GM19239 (cell line): ENCODE results near the gene TNNT3.
"Not testable (repeated sequence)": the region's sequence is repeated elsewhere in the genome, so short reads cannot be mapped to it uniquely, and the experiment has no call there.

Experiments
- DNase-seq: peaks from one replicate; pipeline ENCODE4 v3.0.0; 2011; ENCODE audit warnings: low spot score; ENCODE audit not compliant: insufficient read length
- FAIRE-seq: peaks from 2 replicates; lab custom pipeline; 2011; peaks lifted over from hg19 to GRCh38; lab: Jason Lieb, UNC

Gene TNNT3

DNA sequence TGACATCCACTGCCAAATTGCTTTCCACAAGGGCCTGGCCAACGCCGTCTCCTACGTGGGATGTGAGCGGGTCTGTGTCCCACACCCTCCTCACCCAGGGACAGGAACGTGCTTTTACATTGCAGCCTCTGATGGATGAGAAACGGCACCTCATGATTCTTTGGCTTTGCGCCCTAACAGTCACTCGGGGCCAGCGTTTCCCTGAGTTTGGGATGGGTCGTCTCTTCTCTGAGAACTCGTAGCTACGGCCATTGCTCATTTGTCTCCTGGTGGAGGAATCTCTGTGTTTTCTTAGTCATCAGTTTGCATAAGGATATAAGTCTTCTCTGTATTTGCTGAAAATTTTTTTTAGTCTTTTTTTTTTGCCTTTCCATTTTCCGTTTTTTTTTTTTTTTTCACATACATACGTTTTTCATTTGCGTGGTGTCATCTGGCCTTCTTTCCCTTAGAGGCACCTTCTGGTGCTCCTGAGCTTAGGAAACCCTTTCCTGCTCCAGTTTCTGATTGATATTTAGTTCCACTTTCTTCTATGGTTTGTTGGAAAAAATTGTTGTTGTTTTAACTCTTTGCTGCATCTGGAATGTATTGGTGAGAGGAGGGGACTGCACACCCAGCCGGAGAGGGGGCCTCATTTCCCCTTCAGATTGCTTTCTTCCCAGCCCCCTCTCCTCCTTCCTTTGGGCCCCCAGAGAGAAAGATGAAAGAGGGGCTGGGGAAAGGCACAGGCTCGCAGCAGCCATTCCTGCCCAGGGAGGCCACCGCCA is 12.0 kb downstream of the TNNT3 start:
- FAIRE-seq: no peak

DNA sequence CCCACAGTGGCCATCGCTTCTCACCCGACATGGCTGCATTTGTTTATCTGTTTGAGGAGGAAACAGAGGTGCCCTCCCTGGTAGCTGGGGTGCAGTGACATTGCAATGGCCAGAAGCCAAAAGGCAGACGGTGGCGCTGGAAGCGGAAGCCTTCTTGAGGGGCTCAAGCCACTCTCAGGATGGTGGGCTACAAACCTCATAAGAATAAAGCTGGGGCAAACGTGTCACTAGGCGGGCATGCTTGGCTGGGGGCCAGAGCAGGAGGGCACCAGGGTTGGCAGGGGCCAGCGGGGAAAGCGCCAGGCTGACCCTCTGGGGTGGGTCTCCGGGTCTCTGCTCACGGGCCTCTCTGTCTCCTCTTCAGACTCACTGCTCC is 12.6 kb downstream of the TNNT3 start:
- no peak for DNase-seq
- no peak for FAIRE-seq

More for the DNA sequence above, 12.0 kb downstream of the TNNT3 start:
- DNase-seq: no peak

DNA sequence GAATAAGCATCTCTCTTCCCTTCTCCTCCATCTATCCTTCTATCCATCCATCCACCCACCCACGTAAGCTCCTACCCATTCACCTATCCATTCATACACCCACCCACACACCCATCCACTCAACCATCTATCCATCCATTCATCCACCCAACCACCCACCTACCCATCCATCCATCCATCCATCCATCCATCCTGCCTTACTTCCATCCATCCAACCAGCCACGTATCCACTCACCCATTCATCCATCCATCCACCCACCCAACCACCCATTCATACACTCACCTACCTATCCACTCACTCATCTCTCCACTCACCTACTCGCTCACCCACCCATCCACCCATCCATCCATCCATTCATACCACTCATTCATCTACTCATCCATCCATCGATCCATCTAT is 13.2 kb downstream of the TNNT3 start:
- FAIRE-seq: no peak
- DNase-seq: no peak

DNA sequence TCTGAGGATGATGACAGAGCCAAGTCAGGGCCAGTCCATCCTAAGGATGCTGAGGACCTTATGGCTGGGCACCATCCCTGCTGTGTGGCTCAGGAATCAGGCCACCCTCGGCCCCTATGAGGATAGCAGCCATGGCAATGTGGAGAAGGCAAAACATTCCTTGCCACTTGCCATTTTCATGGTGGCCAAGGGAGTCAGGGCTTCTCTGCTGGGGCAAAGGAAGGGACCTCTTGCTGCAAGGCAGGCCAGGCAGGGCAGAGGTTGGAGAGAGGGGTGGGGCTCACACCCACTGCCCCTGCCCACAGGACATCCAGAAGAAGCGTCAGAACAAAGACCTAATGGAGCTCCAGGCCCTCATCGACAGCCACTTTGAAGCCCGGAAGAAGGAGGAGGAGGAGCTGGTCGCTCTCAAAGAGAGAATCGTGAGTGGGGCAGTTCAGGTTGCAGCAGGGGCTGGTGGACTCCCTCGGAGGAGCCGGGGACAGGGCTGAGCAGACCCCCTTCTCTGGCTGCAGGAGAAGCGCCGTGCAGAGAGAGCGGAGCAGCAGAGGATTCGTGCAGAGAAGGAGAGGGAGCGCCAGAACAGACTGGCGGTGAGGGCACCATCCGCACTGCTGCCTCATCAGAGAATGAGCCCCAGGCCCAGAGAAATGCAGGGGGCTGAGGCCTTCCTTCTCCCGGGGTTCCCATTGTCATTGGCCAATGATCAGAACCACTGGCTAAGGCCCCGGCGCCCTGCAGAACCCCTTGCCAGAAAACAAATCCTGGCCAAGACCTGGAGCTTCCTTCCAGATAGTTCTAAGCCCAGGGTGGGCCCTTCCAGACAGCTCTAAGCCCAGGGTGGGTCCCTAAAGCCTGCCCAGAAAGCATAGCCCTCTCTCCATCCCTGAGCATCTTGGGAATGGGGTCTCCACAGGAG is 14.2 kb downstream of the TNNT3 start:
- no peak for FAIRE-seq
- DNase-seq: no peak

DNA sequence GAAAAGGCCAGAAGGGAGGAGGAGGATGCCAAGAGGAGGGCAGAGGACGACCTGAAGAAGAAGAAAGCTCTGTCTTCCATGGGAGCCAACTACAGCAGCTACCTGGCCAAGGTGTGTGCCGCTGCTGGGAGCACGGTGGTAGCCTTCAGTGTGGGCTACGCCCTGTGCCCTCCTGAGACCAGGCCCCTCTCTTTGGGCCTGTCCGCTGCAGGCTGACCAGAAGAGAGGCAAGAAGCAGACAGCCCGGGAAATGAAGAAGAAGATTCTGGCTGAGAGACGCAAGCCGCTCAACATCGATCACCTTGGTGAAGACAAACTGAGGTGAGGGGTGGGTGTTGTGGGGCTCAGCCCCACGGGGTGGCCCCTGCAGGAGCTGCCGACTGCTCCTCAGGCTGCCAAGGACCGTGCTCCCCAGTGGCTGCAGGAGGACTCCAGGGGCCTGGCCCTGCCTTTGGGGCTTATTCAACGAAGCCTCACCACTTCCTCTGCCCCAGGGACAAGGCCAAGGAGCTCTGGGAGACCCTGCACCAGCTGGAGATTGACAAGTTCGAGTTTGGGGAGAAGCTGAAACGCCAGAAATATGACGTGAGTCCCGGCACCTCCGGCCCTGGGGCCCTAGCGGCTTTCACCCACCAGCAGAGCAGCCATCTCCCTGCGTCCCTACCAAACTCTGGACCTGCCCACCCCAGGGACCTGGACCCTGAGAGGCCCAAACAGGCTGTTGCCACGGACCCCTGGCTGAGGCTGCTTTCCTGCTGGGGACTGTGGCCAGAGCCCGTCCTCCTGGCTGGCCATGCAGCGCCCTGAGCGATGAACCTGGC is 15.0 kb downstream of the TNNT3 start:
- DNase-seq: no peak
- FAIRE-seq: no peak

DNA sequence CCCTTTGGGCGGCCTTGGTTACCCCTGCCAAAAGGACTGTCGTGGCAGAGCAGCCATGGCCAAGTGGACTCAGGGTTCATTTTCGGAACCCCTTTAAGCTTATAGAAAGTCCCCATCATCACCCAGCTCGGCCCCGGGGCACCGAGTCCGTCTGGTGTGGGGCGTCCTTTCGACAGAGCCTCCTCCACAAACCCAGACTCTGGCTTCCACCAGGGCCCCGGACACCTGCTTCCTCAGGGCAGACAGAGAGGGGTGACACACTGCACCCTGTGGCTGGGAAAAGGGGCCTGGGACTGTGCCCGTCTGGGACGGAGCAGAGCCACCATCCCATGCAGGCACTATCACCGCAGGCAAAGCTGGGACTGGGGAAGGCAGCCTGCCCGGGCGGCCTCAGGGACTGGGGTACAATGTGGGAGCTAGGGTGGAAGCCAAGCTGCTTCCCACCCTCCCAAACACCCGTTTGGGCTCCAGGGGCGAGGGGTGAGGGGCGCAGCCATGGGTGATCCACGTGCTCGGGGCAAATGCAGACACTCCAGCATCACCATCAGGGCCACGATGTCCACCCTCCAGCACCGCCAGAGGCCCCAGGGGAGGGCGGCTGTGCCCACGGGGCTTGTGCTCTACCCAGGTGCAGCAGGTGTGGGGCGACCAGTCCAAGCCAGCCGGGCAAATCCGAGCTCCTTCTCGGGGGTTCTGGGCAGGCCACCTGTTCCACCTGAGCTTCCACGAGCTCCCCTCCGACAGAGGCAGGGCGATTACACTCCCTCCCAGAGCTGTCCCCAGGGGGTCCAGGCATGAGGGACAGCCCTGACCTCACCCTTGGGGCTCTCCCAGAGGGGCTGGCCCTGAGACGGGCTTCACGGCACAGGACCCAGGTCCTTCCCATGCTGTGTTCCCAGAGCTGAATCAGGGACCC is 15.9 kb downstream of the TNNT3 start:
- FAIRE-seq (no peak), DNase-seq (no peak)

DNA sequence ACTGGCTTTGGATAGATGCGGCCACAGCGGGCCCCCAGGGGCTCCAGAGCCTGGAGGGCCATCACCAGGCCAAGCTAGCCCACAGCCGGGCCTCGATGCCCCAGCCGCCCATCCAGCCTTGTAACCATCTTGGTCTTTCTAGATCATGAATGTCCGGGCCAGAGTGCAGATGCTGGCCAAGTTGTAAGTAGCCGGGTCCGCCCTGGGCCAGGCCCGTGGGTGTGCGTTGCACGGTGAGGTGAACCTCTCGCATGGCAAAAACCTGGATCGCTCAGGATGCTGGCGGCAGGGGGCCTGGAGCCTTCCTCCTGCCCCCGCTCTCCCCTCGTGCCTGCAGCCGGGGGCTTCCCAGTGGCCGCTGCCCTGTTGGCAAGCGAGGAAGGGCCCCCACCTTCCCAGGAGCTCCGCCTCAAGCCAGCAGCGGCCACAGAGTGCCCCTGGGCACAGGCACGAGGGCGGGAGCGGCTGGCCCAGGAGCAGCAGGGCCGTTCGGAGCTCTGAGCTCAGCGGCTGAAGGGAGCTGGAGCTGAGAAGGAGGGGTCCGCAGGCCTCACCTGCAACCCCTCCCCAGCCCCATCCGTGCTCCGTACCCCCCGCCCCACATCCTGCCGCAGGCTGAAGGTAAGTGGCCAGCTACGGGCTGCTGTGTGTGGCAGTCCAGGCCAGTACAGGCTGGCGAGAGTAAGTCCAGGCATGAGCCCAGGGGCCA is 16.7 kb downstream of the TNNT3 start:
- no peak for FAIRE-seq
- no peak for DNase-seq

DNA sequence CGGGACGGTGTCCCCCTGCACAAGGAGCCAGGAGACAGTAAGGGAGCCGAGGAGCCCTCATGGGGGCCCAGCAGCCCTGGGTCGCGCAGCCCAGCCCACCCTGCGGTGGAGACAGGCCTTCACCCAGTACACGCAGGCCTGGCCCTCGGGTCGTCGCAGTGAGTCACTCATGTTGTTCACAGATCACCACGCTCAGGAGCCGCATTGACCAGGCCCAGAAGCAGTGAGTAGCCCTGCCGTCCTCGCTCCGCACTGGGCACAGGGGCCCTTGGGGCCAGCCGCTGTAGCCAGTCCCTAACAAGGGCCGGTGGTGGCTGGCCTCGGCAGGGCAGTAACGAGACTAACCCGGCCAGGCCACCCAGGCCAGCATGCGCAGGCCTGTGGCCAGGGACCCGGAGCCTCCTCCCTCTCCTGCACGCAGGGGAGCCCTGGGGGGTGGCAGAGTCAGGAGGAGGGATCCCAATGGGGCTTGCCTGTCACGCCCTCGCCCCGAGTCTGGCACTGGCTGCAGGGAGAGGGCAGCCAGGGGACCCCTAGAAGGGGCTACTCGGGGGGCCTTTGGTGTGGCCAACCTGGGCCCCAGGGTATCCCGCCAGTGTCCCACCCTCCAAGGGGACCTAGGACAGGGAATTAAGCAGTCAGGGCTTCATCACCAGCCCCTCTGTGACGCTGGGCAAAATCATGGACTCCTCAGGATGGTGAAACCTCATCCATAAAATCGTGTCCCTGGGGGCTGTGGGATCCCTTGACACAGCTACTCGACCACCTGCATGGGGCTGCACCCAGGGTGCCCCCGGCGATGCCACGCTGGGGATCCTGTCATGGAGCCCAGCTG is 17.5 kb downstream of the TNNT3 start:
- DNase-seq: no peak
- no peak for FAIRE-seq

DNA sequence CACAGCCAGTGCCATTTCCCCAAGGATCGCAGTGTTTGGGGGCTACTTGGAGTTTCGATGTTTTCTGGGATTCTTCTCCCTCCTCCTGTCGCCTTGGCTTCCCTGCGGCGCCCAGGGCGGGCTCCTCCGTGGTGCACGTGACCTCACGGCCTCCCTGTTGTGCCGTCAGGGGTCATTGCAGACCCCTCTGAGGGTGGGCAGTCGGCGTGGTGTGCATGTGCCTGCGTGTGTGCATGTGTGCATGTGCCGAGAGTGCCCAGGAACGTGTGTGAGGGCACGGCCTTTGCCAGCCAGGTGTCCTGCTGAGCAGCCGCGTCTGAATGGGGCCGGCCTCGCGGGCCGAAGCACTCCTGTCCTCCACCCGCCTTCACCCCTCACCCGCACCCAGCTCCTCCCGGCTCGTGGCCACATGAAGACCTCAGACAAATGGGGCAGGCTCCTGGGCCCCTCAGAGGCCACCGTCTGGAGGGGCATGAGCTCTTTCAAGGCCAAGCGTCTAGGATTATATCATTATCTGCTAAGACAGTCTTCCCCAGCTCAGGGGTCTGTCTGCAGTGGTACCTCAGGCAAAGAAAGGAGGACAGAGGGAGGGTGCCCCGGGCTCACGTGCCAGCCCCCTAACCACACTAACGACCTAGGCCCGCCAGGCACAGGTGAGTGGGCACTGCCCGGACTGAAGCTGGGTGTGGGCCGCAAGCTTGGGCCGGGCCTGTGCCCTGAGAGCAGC is 18.3 kb downstream of the TNNT3 start:
- FAIRE-seq: no peak
- DNase-seq: no peak

DNA sequence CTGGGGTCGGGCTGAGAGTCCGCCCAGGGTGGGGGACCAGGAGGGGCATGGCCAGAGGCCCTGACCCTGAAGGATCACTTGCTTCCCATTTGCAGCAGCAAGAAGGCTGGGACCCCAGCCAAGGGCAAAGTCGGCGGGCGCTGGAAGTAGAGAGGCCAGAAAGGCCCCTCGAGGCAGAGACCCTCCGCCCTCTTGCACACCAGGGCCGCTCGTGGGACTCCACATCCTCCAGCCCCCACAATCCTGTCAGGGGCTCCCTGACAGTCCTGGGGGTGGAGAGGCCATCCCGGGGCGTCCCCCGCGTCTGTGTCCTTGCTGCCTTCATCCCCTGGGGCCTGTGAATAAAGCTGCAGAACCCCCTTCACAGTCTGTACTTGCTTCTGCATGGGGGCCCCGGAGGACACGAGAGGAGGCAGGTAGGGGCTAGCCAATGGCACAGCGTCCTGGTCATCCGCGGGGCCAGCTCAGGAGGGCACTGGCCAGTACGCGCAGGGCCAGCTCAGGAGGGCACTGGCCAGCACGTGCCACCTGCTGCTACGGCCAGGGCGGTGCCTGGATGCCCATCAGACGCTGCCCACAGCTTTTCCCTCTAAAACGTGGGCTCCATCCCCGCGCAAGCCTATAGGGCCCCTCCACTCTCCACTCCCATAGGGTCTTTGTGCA is 19.0 kb downstream of the TNNT3 start:
- DNase-seq (no peak), FAIRE-seq (no peak)

DNA sequence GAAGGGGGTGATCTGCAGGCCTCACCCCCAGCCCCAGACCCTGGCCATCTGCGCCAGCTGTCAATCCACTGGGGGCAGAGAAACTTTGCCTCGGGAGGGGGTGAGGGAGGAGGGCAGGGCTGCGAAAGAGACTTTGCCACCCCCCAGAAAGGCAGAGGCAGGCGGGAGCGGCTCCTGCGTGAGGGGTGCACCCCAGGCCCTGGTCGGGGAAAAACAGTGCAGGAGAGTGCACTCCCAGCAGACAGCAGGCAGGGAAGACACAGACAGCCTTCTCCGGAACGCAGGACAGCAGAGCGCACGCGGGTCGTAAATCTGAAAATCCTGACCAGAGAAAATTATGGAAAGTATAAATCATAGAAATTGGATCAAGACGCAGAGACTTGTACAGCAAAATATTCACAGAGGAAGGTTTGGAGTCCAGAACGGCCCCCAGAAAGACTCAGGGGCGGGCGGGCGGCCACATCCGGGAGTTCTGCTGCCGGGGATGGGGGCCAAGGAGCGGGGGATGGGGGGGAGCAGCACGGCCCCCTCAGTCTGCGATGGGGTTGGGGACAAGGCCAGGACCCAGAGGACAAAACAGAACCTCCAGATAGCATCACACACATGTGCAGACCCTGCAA is 19.6 kb downstream of the TNNT3 start:
- no peak for FAIRE-seq

DNA sequence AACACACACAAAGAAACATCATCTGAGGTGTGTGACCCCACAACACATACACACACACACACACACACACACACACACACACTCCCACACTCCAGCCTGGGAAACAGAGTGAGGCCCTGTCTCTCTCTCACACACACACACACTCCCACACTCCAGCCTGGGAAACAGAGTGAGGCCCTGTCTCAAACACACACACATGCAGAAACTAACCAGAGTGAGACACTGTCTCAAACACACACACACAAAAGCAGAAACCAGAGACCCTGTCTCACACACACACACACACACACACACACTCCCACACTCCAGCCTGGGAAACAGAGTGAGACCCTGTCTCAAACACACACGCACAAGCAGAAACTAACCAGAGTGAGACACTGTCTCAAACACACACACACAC is 20.3 kb downstream of the TNNT3 start:
- FAIRE-seq: peak; percentile 84

More for the DNA sequence above, 19.6 kb downstream of the TNNT3 start:
- no peak for DNase-seq

DNA sequence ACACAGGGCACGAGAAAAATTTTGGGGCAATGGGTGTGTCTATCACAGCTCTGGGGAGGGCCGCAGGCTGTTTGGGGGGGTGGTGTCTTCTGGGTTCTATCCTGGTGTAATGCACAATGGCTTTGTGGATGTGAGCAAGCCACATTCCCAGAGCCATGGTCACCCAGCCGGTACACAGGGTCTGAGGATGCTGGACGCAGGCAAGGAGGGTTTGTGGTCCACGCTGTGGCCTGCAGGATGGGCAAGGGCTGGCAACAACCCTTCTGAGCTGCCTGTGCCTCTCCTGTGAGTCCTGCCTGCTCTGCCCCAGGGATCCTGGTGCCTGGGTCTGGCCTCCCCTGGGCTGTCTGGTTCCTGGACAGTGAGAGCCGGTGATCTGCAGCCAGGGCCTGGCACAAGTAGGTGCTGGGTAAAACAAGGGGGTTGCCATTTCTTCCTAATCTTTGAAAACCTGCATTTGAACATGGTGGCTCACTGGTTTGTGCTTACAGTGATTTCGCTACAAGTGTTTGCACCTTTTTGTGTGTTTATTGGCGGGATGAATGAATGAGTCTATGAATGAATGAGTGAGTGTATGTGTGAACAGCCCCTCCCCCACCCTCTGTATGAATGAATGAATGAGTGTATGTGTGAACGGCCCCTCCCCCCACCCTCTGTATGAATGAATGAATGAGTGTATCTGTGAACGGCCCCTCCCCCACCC is 23.2 kb downstream of the TNNT3 start:
- DNase-seq (no peak), FAIRE-seq (no peak)

More for the DNA sequence above, 20.3 kb downstream of the TNNT3 start:
- DNase-seq: not testable (repeated sequence)

DNA sequence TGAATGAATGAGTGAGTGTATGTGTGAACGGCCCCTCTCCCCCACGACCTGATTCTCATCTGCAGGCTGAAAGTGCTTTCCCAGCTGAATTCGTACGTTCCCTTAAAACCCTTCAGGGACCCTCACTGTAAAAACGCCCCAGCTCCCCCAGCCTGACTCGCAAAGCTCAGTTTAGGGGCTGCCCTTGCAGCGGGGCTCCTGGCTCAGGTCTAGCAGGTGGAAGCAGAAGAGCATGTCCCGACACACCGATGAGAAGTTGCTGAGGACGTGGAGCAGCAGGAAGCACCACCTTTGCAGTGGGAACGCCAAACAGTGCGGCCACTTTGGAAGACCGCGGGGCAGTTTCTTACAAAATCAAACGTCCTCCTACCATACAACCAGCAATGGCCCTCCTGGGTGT is 24.1 kb downstream of the TNNT3 start:
- no peak for DNase-seq
- no peak for FAIRE-seq

DNA sequence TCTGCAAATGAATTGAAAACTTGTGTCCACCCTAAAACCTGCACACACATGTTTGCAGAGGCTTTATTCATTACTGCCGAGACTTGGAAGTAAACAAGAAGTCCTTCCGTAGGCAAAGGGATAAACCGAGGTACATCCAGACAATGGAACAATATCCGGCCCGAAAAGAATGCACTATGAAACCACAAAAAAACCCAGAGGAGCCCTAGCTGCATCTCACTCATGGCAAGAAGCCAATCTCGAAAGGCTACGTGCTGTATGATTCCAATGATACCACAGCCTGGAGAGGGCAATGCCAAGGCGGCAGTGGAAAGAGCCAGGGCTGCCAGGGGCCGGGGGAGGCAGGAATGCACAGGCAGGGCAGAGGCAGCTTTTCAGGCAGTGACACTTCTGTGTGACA is 24.5 kb downstream of the TNNT3 start:
- FAIRE-seq (no peak), DNase-seq (no peak)
